Upper lobe of left lung (tissue), 6 donors: ENCODE data around the gene DENND1B. TPM values are rescaled to one million over a fixed set of nuclear protein-coding genes. Genes with fewer than 3 reads are reported as not detected.

Source experiments
- ATAC-seq, 2 donors: fragments of 200-7000 bp; cut with Tn5 transposase; one replicate each; pipeline ENCODE4 v1.9.1; 2022; ENCODE audit warnings: mild to moderate bottlenecking in 2 of 2, moderate library complexity in 2 of 2; ENCODE audit not compliant: low FRiP score in 2 of 2
- DNase-seq, 2 donors: peaks; one replicate each; pipeline ENCODE4 v3.0.0-alpha.2; 2019 to 2020
- H3K27ac ChIP-seq, 4 donors: fragments of 200-600 bp; sonication (generic); one replicate each; pipeline ENCODE4 v1.5.1; 2016 to 2019
- H3K27me3 ChIP-seq, 4 donors: fragments of 200-600 bp; sonication (generic); one replicate each; pipeline ENCODE4 v1.5.1; 2017 to 2019
- H3K36me3 ChIP-seq, 4 donors: fragments of 200-600 bp; sonication (generic); one replicate each; pipeline ENCODE4 v1.5.1; 2016 to 2019
- H3K4me1 ChIP-seq, 4 donors: fragments of 200-600 bp; sonication (generic); one replicate each; pipeline ENCODE4 v1.5.1; 2018 to 2019
- H3K4me3 ChIP-seq, 4 donors: fragments of 200-600 bp; sonication (generic); one replicate each; pipeline ENCODE4 v1.5.1; 2017 to 2019; ENCODE audit warnings: mild to moderate bottlenecking in 2 of 4, moderate library complexity in 1 of 4
- H3K9me3 ChIP-seq, 4 donors: fragments of 200-600 bp; sonication (generic); one replicate each; pipeline ENCODE4 v1.5.1; 2018 to 2019
- CTCF ChIP-seq, 6 experiments: fragments of 450-650 bp in 4 of 6; fragments of 200-600 bp in 2 of 6; sonication (generic) in 2 of 6; IDR thresholded peaks; one replicate each; pipeline ENCODE4 v1.5.1; 2016 to 2019; ENCODE audit warnings: antibody characterized with exemption in 6 of 6
- EP300 ChIP-seq, 4 donors: sonication (generic); formaldehyde crosslinking; IDR thresholded peaks; one replicate each; pipeline ENCODE4 v1.5.1; 2017; ENCODE audit warnings: antibody characterized with exemption in 4 of 4, control low read depth in 2 of 4
- POLR2A ChIP-seq, 4 donors: fragments of 450-650 bp; IDR thresholded peaks; one replicate each; pipeline ENCODE4 v1.5.1; 2016 to 2017; ENCODE audit warnings: antibody characterized with exemption in 4 of 4, mild to moderate bottlenecking in 2 of 4
- POLR2AphosphoS5 ChIP-seq, 2 donors: sonication (generic); formaldehyde crosslinking; IDR thresholded peaks; one replicate each; pipeline ENCODE4 v1.5.1; 2017; ENCODE audit warnings: antibody characterized with exemption in 2 of 2
- WGBS, 2 donors: methylation state at CpG; one replicate each; pipeline ENCODE4 v1.1.5; 2017 to 2018; 5-methylcytosine and 5-hydroxymethylcytosine counted together
- total RNA-seq, 6 donors: library from RNA; depleted of rRNA in 4 of 6; stranded (reverse); fragments of >200 nt in 4 of 6; gene quantifications; one replicate each; pipeline versions ENCODE4 v1.1.0 to v1.2.1, GENCODE V29; 2016 to 2021
- donor health status: DM: no; HTN: no; CAD: no; lungs with moderate emphysema.
- donor health status: DM: no; HTN: yes; CAD: no; lungs with severe emphysema.

DENND1B gene
- total RNA-seq, 6 donors from 2014 or later = 14.9 to 39.1 (median 21.0) TPM

GRCh38 chr1:197559655-197560054 is 215.6 kb downstream of the DENND1B start:
- no peak for DNase-seq
- H3K27ac ChIP-seq = no peak overlapping the region
- no peak for TF ChIP-seq CTCF (IDR thresholded peaks at IDR 0.05)
- no peak for TF ChIP-seq POLR2A (IDR thresholded peaks at IDR 0.05)
- no peak for TF ChIP-seq POLR2AphosphoS5 (IDR thresholded peaks at IDR 0.05)
- no peak for TF ChIP-seq EP300 (IDR thresholded peaks at IDR 0.05)
- ATAC-seq = no peak
- no peaks in the 10 kb centered on the region for H3K36me3 ChIP-seq
- no peaks in the 10 kb centered on the region for H3K27me3 ChIP-seq
- H3K4me1 ChIP-seq = no peaks in the 10 kb centered on the region
- no peak overlapping the region for H3K4me3 ChIP-seq
- 91 to 97% methylated on average over 1 of the region's 1 CpG for WGBS, 2 donors
- H3K9me3 ChIP-seq = no peaks in the 10 kb centered on the region

GRCh38 chr1:197559244-197559643 is 216.0 kb downstream of the DENND1B start:
- H3K27ac ChIP-seq = no peak overlapping the region
- ATAC-seq = no peak
- H3K9me3 ChIP-seq = no peaks in the 10 kb centered on the region
- whole genome bisulfite sequencing, 2 donors = 55 to 68% methylated on average over 1 of the region's 1 CpG
- H3K4me1 ChIP-seq = no peaks in the 10 kb centered on the region
- H3K4me3 ChIP-seq = no peak overlapping the region
- no peaks in the 10 kb centered on the region for H3K36me3 ChIP-seq
- H3K27me3 ChIP-seq = no peaks in the 10 kb centered on the region
- TF ChIP-seq POLR2AphosphoS5 (IDR thresholded peaks at IDR 0.05) = no peak
- no peak for TF ChIP-seq EP300 (IDR thresholded peaks at IDR 0.05)
- no peak for DNase-seq

GRCh38 chr1:197557302-197557701 is 218.0 kb downstream of the DENND1B start:
- no peaks in the 10 kb centered on the region for H3K9me3 ChIP-seq
- no peaks in the 10 kb centered on the region for H3K4me1 ChIP-seq
- no peak overlapping the region for H3K27ac ChIP-seq
- ATAC-seq = no peak
- no peak overlapping the region for H3K4me3 ChIP-seq
- peaks cover 0 to 3% (median 0%) of the 10 kb centered on the region in 4 donors for H3K36me3 ChIP-seq
- no peaks in the 10 kb centered on the region for H3K27me3 ChIP-seq
- TF ChIP-seq CTCF (IDR thresholded peaks at IDR 0.05) (no peak), POLR2A (IDR thresholded peaks at IDR 0.05) (no peak), POLR2AphosphoS5 (IDR thresholded peaks at IDR 0.05) (no peak), EP300 (IDR thresholded peaks at IDR 0.05) (no peak)
- 50 to 53% methylated on average over 1 of the region's 1 CpG for WGBS, 2 donors
- DNase-seq = no peak

- Histone ChIP-seq H3K27me3 (no peaks in the 10 kb centered on the region), H3K36me3 (peaks cover 0 to 3% (median 0%) of the 10 kb centered on the region in 4 donors), H3K4me3 (no peak overlapping the region), H3K9me3 (no peaks in the 10 kb centered on the region), H3K4me1 (no peaks in the 10 kb centered on the region), H3K27ac (no peak overlapping the region)
- TF ChIP-seq EP300 (IDR thresholded peaks at IDR 0.05) = no peak
- no peak for TF ChIP-seq CTCF (IDR thresholded peaks at IDR 0.05)
- TF ChIP-seq POLR2A (IDR thresholded peaks at IDR 0.05) = no peak
- TF ChIP-seq POLR2AphosphoS5 (IDR thresholded peaks at IDR 0.05) = no peak
- no peak for ATAC-seq
- 0 to 48% methylated on average over 1 of the region's 1 CpG for WGBS, 2 donors
- no peak for DNase-seq
These were observed 222.0 kb downstream of the DENND1B start for GRCh38 chr1:197553281-197553680.

- H3K9me3 ChIP-seq = no peaks in the 10 kb centered on the region
- DNase-seq (no peak), ATAC-seq (no peak)
- no peak overlapping the region for H3K4me3 ChIP-seq
- H3K36me3 ChIP-seq = peaks cover 0 to 5% (median 0%) of the 10 kb centered on the region in 4 donors
- no peaks in the 10 kb centered on the region for H3K4me1 ChIP-seq
- H3K27ac ChIP-seq = no peak overlapping the region
- H3K27me3 ChIP-seq = no peaks in the 10 kb centered on the region
- TF ChIP-seq POLR2AphosphoS5 (IDR thresholded peaks at IDR 0.05) (no peak), CTCF (IDR thresholded peaks at IDR 0.05) (no peak), EP300 (IDR thresholded peaks at IDR 0.05) (no peak), POLR2A (IDR thresholded peaks at IDR 0.05) (no peak)
- 84 to 97% methylated on average over 1 of the region's 1 CpG for WGBS, 2 donors
These were observed 228.3 kb downstream of the DENND1B start for GRCh38 chr1:197546989-197547388.
